GM12878 (cell line): ENCODE data around the gene MGA. TPM values are rescaled to one million over a fixed set of nuclear protein-coding genes. Genes with fewer than 3 reads are reported as not detected.
A peak's percentile ranks its signal among the peaks of the same experiment; 100 is the strongest.

Experiments
- ATF2 ChIP-seq: IDR thresholded peaks from 2 replicates; pipeline ENCODE4 v1.6.1; 2012; ENCODE audit warnings: low read length, inconsistent platforms
- CBX3 ChIP-seq: fragments of 200-600 bp; sonication (generic); IDR thresholded peaks from 2 replicates; pipeline ENCODE4 v1.6.1; 2016; ENCODE audit warnings: low read depth, borderline replicate concordance
- CREB1 ChIP-seq: IDR thresholded peaks from 2 replicates; pipeline ENCODE4 v1.6.1; 2012; ENCODE audit warnings: low read depth, mild to moderate bottlenecking, inconsistent platforms
- EGR1 ChIP-seq, 2 experiments: IDR thresholded peaks; 1 replicate in 1 of 2; 2 replicates in 1 of 2; pipeline ENCODE4 v1.6.1; 2011 to 2012; ENCODE audit warnings: low read depth in 2 of 2, low read length in 2 of 2, borderline replicate concordance in 1 of 2, mild to moderate bottlenecking in 1 of 2, moderate library complexity in 1 of 2
- ELK1 ChIP-seq: IDR thresholded peaks from 2 replicates; pipeline ENCODE4 v1.6.1; 2012; ENCODE audit warnings: low read depth, low read length, improper control_type of control experiment
- FOXM1 ChIP-seq: IDR thresholded peaks from 2 replicates; pipeline ENCODE4 v1.6.1; 2012; ENCODE audit warnings: low read depth, mild to moderate bottlenecking, inconsistent platforms, low read length, moderate library complexity
- HDGF ChIP-seq: fragments of 450-650 bp; IDR thresholded peaks from 2 replicates; pipeline ENCODE4 v1.6.1; 2016; ENCODE audit warnings: antibody characterized with exemption
- JUNB ChIP-seq: IDR thresholded peaks from 2 replicates; pipeline ENCODE4 v1.6.1; 2016; ENCODE audit warnings: antibody characterized with exemption, mild to moderate bottlenecking
- PKNOX1 ChIP-seq: fragments of 450-650 bp; IDR thresholded peaks from 2 replicates; pipeline ENCODE4 v1.6.1; 2016; ENCODE audit warnings: mild to moderate bottlenecking
- POLR2AphosphoS5 ChIP-seq: IDR thresholded peaks from 2 replicates; pipeline ENCODE4 v1.6.1; 2011; ENCODE audit warnings: mild to moderate bottlenecking, low read length, inconsistent platforms
- RAD21 ChIP-seq: IDR thresholded peaks from 2 replicates; pipeline ENCODE4 v1.6.1; 2011; ENCODE audit warnings: mild to moderate bottlenecking, low read depth, low read length, moderate library complexity; ENCODE audit not compliant: insufficient read depth
- SRF ChIP-seq, 2 experiments: IDR thresholded peaks; 2 replicates each; pipeline ENCODE4 v1.6.1; 2011; ENCODE audit warnings: low read depth in 2 of 2, low read length in 2 of 2, mild to moderate bottlenecking in 1 of 2, moderate library complexity in 1 of 2
- SUZ12 ChIP-seq: fragments of 200-600 bp; sonication (generic); IDR thresholded peaks from one replicate; pipeline ENCODE4 v1.6.1; 2018; ENCODE audit warnings: antibody characterized with exemption, mild to moderate bottlenecking; ENCODE audit not compliant: unreplicated experiment
- TCF12 ChIP-seq: IDR thresholded peaks from 2 replicates; pipeline ENCODE4 v1.6.1; 2011; ENCODE audit warnings: low read depth, mild to moderate bottlenecking, low read length
- ZNF592 ChIP-seq: fragments of 450-650 bp; IDR thresholded peaks from 2 replicates; pipeline ENCODE4 v1.6.1; 2017; ENCODE audit warnings: mild to moderate bottlenecking, moderate library complexity
- polyA plus RNA-seq, 11 experiments: library from polyadenylated mRNA; depleted of rRNA in 4 of 11; unstranded in 6 of 11; stranded (reverse) in 5 of 11; fragments of >200 nt; fragmentation: Nextera tagmentation in 4 of 11; fragmentation: Illumina TruSeq in 1 of 11; extraction: Ambion mirVana in 4 of 11; extraction: Trizol in 1 of 11; gene quantifications; 1 replicate in 1 of 11; 2 replicates in 10 of 11; pipeline versions ENCODE4 v1.2.1 to v1.2.3, GENCODE V29; 2011 to 2016; ENCODE audit warnings: inconsistent platforms in 2 of 11, missing spikeins in 2 of 11, low read depth in 1 of 11
- total RNA-seq, 4 experiments: library from RNA; depleted of rRNA in 3 of 4; stranded (reverse); fragments of >200 nt in 3 of 4; fragmentation: Illumina TruSeq in 1 of 4; extraction: Trizol in 1 of 4; gene quantifications; 2 replicates each; pipeline versions ENCODE4 v1.2.1 to v1.2.3, GENCODE V29; 2013 to 2021

MGA gene
- total and polyA plus RNA-seq, 10 of the 15 experiments (the other 5 are each of a cell fraction or from before 2014, with no cell fraction given): 2.6 to 29.6 (median 17.0) TPM

- TF ChIP-seq PKNOX1 (peak; percentile 23; the same call in 1 of the 2 replicates), SUZ12 (no peak), FOXM1 (0 out of 2 replicates have a peak, but pooled peaks have one; percentile 32), ATF2 (0 out of 2 replicates have a peak, but pooled peaks have one; percentile 27), EGR1 (IDR thresholded peaks at IDR 0.05; ENCODE audit: borderline replicate concordance in 1 of 2, low read depth in 2 of 2, low read length in 2 of 2) (no peak), TCF12 (no peak), POLR2AphosphoS5 (no peak), JUNB (peak; percentile 27; the same call in 1 of the 2 replicates), ELK1 (no peak), CREB1 (0 out of 2 replicates have a peak, but pooled peaks have one; percentile 26), ZNF592 (no peak), SRF (IDR thresholded peaks at IDR 0.05; ENCODE audit: low read depth in 2 of 2, low read length in 2 of 2) (no peak), RAD21 (peak; percentile 57), CBX3 (no peak), HDGF (0 out of 2 replicates have a peak, but pooled peaks have one; percentile 36)
Observed at GRCh38 chr15:41695750-41696436, 35.7 kb downstream of the MGA start (continued).
